Gastroesophageal sphincter (tissue), 4 donors: ENCODE measurements around the gene TEPSIN. TPM values are rescaled to one million over a fixed set of nuclear protein-coding genes. Genes with fewer than 3 reads are reported as not detected.

Experiments used
- ATAC-seq: fragments of 150-250 bp; one replicate; pipeline ENCODE4 v1.9.1; 2016; ENCODE audit warnings: mild to moderate bottlenecking, moderate library complexity
- H3K27ac ChIP-seq, 4 donors: fragments of 200-600 bp; sonication (generic) in 3 of 4; 1 replicate in 3 of 4; 2 replicates in 1 of 4; pipeline ENCODE4 v1.5.1; 2016 to 2019
- H3K27me3 ChIP-seq: fragments of 200-600 bp; sonication (generic); one replicate; pipeline ENCODE4 v1.5.1; 2019
- H3K36me3 ChIP-seq, 2 donors: fragments of 200-600 bp; sonication (generic); one replicate each; pipeline ENCODE4 v1.5.1; 2019; ENCODE audit warnings: control low read depth in 1 of 2
- H3K4me1 ChIP-seq, 3 donors: fragments of 200-600 bp; sonication (generic); 1 replicate in 2 of 3; 2 replicates in 1 of 3; pipeline ENCODE4 v1.5.1; 2016 to 2019; ENCODE audit warnings: control low read depth in 2 of 3
- H3K4me3 ChIP-seq, 2 donors: fragments of 200-600 bp; sonication (generic); one replicate each; pipeline ENCODE4 v1.5.1; 2019; ENCODE audit warnings: mild to moderate bottlenecking in 1 of 2, moderate library complexity in 1 of 2
- H3K9me3 ChIP-seq, 3 donors: fragments of 200-600 bp; sonication (generic); one replicate each; pipeline ENCODE4 v1.5.1; 2017 to 2019; ENCODE audit warnings: control low read depth in 2 of 3
- CTCF ChIP-seq, 4 experiments: fragments of 200-600 bp in 2 of 4; fragments of 450-650 bp in 2 of 4; sonication (generic) in 1 of 4; IDR thresholded peaks; one replicate each; pipeline ENCODE4 v1.5.1; 2017 to 2019; ENCODE audit warnings: antibody characterized with exemption in 4 of 4, mild to moderate bottlenecking in 2 of 4, moderate library complexity in 2 of 4
- EP300 ChIP-seq: sonication (generic); formaldehyde crosslinking; IDR thresholded peaks from one replicate; pipeline ENCODE4 v1.6.1; 2017; ENCODE audit warnings: antibody characterized with exemption, mild to moderate bottlenecking
- POLR2A ChIP-seq, 2 donors: fragments of 450-650 bp; IDR thresholded peaks; one replicate each; pipeline ENCODE4 v1.6.1; 2017; ENCODE audit warnings: antibody characterized with exemption in 2 of 2, mild to moderate bottlenecking in 2 of 2, moderate library complexity in 1 of 2
- POLR2AphosphoS5 ChIP-seq: sonication (generic); formaldehyde crosslinking; IDR thresholded peaks from one replicate; pipeline ENCODE4 v1.6.1; 2017; ENCODE audit warnings: antibody characterized with exemption
- WGBS, 2 donors: methylation state at CpG; one replicate each; pipeline ENCODE4 v1.1.5; 2018; ENCODE audit warnings: low coverage in 1 of 2; 5-methylcytosine and 5-hydroxymethylcytosine counted together
- total RNA-seq, 4 donors: library from RNA; depleted of rRNA; stranded (reverse); fragments of >200 nt; gene quantifications; one replicate each; pipeline ENCODE4 v1.1.0, GENCODE V29; 2016

The TEPSIN gene
- total RNA-seq, 4 donors from 2014 or later: 8.0 to 43.0 (median 23.5) TPM

GRCh38 chr17:81259058-81259605 is 20.3 kb upstream of the TEPSIN start:
- no peak for ATAC-seq
- Histone ChIP-seq H3K36me3 (peaks cover 0 to 65% of the 10 kb centered on the region in 2 donors), H3K9me3 (no peaks in the 10 kb centered on the region), H3K4me1 (peaks cover 0 to 32% (median 20%) of the 10 kb centered on the region in 3 donors), H3K27ac (no peak overlapping the region), H3K4me3 (no peak overlapping the region), H3K27me3 (no peaks in the 10 kb centered on the region)
- TF ChIP-seq POLR2AphosphoS5 (no peak), EP300 (no peak), POLR2A (IDR thresholded peaks at IDR 0.05) (no peak), CTCF (IDR thresholded peaks at IDR 0.05) (no peak)
- 80% methylated on average over 7 of the region's 23 CpGs; no CpG with 5 or more reads in 1 of the 2 donors for WGBS, 2 donors

- no peak for ATAC-seq
- H3K27ac ChIP-seq: no peak overlapping the region
- no peak overlapping the region for H3K4me3 ChIP-seq
- H3K27me3 ChIP-seq: no peaks in the 10 kb centered on the region
- TF ChIP-seq POLR2A (IDR thresholded peaks at IDR 0.05) (no peak), POLR2AphosphoS5 (no peak), CTCF (IDR thresholded peaks at IDR 0.05) (no peak), EP300 (no peak)
- H3K9me3 ChIP-seq: no peaks in the 10 kb centered on the region
- no CpG with 5 or more reads among the region's 20 CpGs for WGBS, 2 donors
- peaks cover 0 to 40% (median 20%) of the 10 kb centered on the region in 3 donors for H3K4me1 ChIP-seq
- H3K36me3 ChIP-seq: peaks cover 0 to 57% of the 10 kb centered on the region in 2 donors
Measured at GRCh38 chr17:81258292-81258691, 19.4 kb upstream of the TEPSIN start.

- TF ChIP-seq EP300 (no peak), POLR2A (IDR thresholded peaks at IDR 0.05) (no peak), CTCF (IDR thresholded peaks at IDR 0.05) (no peak), POLR2AphosphoS5 (no peak)
- 100% methylated on average over 2 of the region's 19 CpGs; no CpG with 5 or more reads in 1 of the 2 donors for WGBS, 2 donors
- Histone ChIP-seq H3K27ac (no peak overlapping the region), H3K27me3 (no peaks in the 10 kb centered on the region), H3K4me3 (no peak overlapping the region), H3K36me3 (peaks cover 0 to 54% of the 10 kb centered on the region in 2 donors), H3K9me3 (no peaks in the 10 kb centered on the region), H3K4me1 (peaks cover 0 to 48% (median 20%) of the 10 kb centered on the region in 3 donors)
- no peak for ATAC-seq
Measured at GRCh38 chr17:81257533-81257932, 18.7 kb upstream of the TEPSIN start.

- no peak for ATAC-seq
- TF ChIP-seq POLR2A (IDR thresholded peaks at IDR 0.05) (no peak), CTCF (IDR thresholded peaks at IDR 0.05) (no peak), EP300 (no peak), POLR2AphosphoS5 (no peak)
- H3K27ac ChIP-seq: peak overlapping the region; percentile 63 to 87 (median 84)
- H3K9me3 ChIP-seq: no peaks in the 10 kb centered on the region
- H3K4me1 ChIP-seq: peaks cover 0 to 56% (median 20%) of the 10 kb centered on the region in 3 donors
- H3K27me3 ChIP-seq: no peaks in the 10 kb centered on the region
- H3K4me3 ChIP-seq: no peak overlapping the region
- H3K36me3 ChIP-seq: peaks cover 0 to 54% of the 10 kb centered on the region in 2 donors
- whole genome bisulfite sequencing, 2 donors: 55% methylated on average over 4 of the region's 12 CpGs; no CpG with 5 or more reads in 1 of the 2 donors
Measured at GRCh38 chr17:81256616-81257015, 17.8 kb upstream of the TEPSIN start.
